Activated CD4-positive, alpha-beta T cell treated with anti-CD3 and anti-CD28 coated beads, Interleukin-2, amount 10 ng/mL, durations not matched to agents 24 days and 14 days (primary cell): ENCODE measurements around the gene TAP2. TPM values are rescaled to one million over a fixed set of nuclear protein-coding genes. Genes with fewer than 3 reads are reported as not detected.

ENCODE experiments used
- DNase-seq: peaks from one replicate; pipeline ENCODE4 v3.0.0; 2022
- H3K27ac Mint-ChIP-seq: one replicate; pipeline ENCODE4 v1.8.0; 2022; ENCODE audit warnings: mild to moderate bottlenecking, mixed read lengths
- H3K27me3 Mint-ChIP-seq: one replicate; pipeline ENCODE4 v1.8.0; 2022; ENCODE audit warnings: mixed read lengths
- H3K36me3 Mint-ChIP-seq: one replicate; pipeline ENCODE4 v1.8.0; 2022; ENCODE audit warnings: low read depth, mild to moderate bottlenecking, mixed read lengths
- H3K4me1 Mint-ChIP-seq: one replicate; pipeline ENCODE4 v1.8.0; 2021; ENCODE audit warnings: mixed read lengths
- H3K4me3 Mint-ChIP-seq: one replicate; pipeline ENCODE4 v1.8.0; 2022; ENCODE audit warnings: mild to moderate bottlenecking, moderate library complexity, mixed read lengths
- H3K9me3 Mint-ChIP-seq: one replicate; pipeline ENCODE4 v1.8.0; 2021; ENCODE audit warnings: mixed read lengths
- intact Hi-C: fragments of 100-400 bp; cut with micrococcal nuclease; formaldehyde crosslinking; loops from one replicate; pipeline ENCODE4 v1.15.1; 2023
- total RNA-seq: library from RNA; stranded (reverse); gene quantifications from 2 replicates; pipeline ENCODE4 v1.2.3, GENCODE V29; 2022

Gene TAP2
- total RNA-seq, 1 donor from 2014 or later: 163 TPM

GRCh38 chr6:32865724-32866443, 27.3 kb upstream of the TAP2 start:
- no peaks in the 10 kb centered on the region for H3K27me3 Mint-ChIP-seq
- intact Hi-C loops: loop anchor here (5.0 kb wide), 1 partner anchor 39 kb away; no protein-coding TSS in a partner anchor

GRCh38 chr6:32862725-32863124, 24.2 kb upstream of the TAP2 start:
- H3K4me1 Mint-ChIP-seq: peaks cover 39% of the 10 kb centered on the region
- intact Hi-C loops: no loop called here
- DNase-seq: no peak
- H3K36me3 Mint-ChIP-seq: peaks cover 50% of the 10 kb centered on the region
- H3K27me3 Mint-ChIP-seq: no peaks in the 10 kb centered on the region
- no peak overlapping the region for H3K27ac Mint-ChIP-seq
- no peak overlapping the region for H3K4me3 Mint-ChIP-seq
- no peaks in the 10 kb centered on the region for H3K9me3 Mint-ChIP-seq

More at GRCh38 chr6:32865724-32866443, 27.3 kb upstream of the TAP2 start:
- Mint-ChIP-seq H3K36me3 (peaks cover 27% of the 10 kb centered on the region), H3K27ac (peak overlapping the region; percentile 68), H3K4me3 (no peak overlapping the region), H3K4me1 (peaks cover 27% of the 10 kb centered on the region), H3K9me3 (no peaks in the 10 kb centered on the region)
- DNase-seq: peak; percentile 57

DNA sequence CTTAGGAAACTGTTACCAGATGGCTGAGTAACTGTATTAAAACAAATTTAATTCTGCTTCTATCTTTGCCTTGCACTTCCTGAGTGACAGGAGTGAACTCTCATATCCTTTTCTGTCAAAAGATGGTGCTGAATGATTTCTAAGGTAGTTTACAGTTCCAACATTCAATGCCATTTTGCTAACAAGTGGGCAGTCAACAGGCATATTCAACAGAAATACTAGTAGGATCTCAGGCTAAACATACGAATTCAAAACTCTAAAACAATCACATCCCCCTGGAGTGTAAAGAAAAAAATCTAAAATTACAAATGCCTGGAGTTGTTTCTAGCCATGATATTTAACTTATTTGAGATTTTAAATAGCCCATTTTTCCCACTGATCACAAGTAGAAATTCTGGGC, 22.1 kb upstream of the TAP2 start:
- Mint-ChIP-seq H3K4me3 (no peak overlapping the region), H3K36me3 (peaks cover 64% of the 10 kb centered on the region), H3K9me3 (no peaks in the 10 kb centered on the region), H3K4me1 (peaks cover 42% of the 10 kb centered on the region), H3K27me3 (no peaks in the 10 kb centered on the region), H3K27ac (peak overlapping the region; percentile 3)
- DNase-seq: no peak
- intact Hi-C loops: no loop called here

DNA sequence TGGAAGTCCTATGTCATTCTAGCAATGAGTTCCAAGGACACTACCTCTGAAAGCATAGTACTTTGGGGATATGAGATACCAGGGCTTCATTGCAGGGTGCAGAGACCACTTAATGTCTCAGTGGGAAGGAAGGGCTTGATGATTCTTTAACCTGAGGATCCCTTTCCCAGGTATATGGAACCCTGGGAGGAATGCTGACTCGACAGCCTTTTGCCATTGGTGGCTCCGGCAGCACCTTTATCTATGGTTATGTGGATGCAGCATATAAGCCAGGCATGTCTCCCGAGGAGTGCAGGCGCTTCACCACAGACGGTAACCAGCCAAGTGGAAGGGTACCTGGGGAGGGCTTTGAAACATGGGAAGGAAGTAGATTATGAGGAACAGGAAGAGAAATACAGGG, 19.7 kb upstream of the TAP2 start:
- intact Hi-C loops: loop anchor here (10.0 kb wide), 1 partner anchor 1193 kb away; the partner anchor contains the start of genes C6orf47, CSNK2B, GPANK1 and LY6G5B
- peak; percentile 49 for DNase-seq
- Mint-ChIP-seq H3K4me1 (peaks cover 41% of the 10 kb centered on the region), H3K27me3 (no peaks in the 10 kb centered on the region), H3K4me3 (peak overlapping the region; percentile 50), H3K9me3 (no peaks in the 10 kb centered on the region), H3K27ac (peak overlapping the region; percentile 69), H3K36me3 (peaks cover 65% of the 10 kb centered on the region)

GRCh38 chr6:32857156-32857891, 18.8 kb upstream of the TAP2 start:
- Mint-ChIP-seq H3K36me3 (peaks cover 69% of the 10 kb centered on the region), H3K27ac (peak overlapping the region; percentile 69), H3K27me3 (no peaks in the 10 kb centered on the region), H3K9me3 (no peaks in the 10 kb centered on the region), H3K4me3 (peak overlapping the region; percentile 50), H3K4me1 (peaks cover 41% of the 10 kb centered on the region)
- peak; percentile 52 for DNase-seq
- intact Hi-C loops: loop anchor here (10.0 kb wide), 1 partner anchor 1193 kb away; the partner anchor contains the start of genes C6orf47, CSNK2B, GPANK1 and LY6G5B

DNA sequence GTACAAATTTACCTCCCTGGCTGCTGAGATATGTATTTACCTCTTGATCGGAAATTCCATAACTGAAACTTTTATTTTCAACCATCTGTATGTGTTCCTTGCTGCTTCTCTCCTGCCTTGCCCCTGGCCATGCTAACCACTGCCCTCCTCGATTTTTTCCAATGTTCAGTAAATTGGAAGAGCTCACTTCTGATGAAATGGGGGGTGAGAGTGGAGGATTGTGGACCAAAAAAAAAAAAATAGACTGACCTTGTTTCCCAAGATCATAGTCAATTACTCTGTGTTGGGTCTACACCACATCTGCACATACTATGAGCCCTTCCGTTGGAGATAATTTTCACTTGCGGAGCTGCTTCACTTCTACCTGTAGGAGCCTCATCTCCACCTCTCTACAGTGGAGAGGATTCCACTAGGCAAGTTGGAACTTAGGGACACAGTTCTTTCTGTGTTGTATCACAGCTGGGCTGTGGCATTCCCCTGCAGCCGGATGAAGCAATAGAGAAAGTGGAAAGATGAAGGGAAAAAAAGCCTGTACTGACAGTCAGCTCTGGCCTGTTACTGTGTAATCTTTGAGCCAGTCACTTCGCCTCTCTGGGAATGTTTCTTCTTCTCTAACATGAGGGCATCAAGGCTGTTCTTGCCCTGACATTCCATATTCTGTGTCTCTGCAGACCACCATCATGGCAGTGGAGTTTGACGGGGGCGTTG, 17.1 kb upstream of the TAP2 start:
- peak; percentile 60 for DNase-seq
- peak overlapping the region; percentile 96 for H3K27ac Mint-ChIP-seq
- intact Hi-C loops: loop anchor here (10.0 kb wide), 1 partner anchor 1191 kb away; the partner anchor contains the start of genes C6orf47, CSNK2B, GPANK1 and LY6G5B
- H3K9me3 Mint-ChIP-seq: no peaks in the 10 kb centered on the region
- peaks cover 73% of the 10 kb centered on the region for H3K36me3 Mint-ChIP-seq
- H3K4me3 Mint-ChIP-seq: peak overlapping the region; percentile 97
- peaks cover 55% of the 10 kb centered on the region for H3K4me1 Mint-ChIP-seq
- no peaks in the 10 kb centered on the region for H3K27me3 Mint-ChIP-seq

- H3K9me3 Mint-ChIP-seq: no peaks in the 10 kb centered on the region
- H3K4me3 Mint-ChIP-seq: peak overlapping the region; percentile 97
- H3K27me3 Mint-ChIP-seq: no peaks in the 10 kb centered on the region
- H3K4me1 Mint-ChIP-seq: peaks cover 60% of the 10 kb centered on the region
- intact Hi-C loops: loop anchor here (1.0 to 10.0 kb wide), 4 partner anchors 14 to 1190 kb away; partner anchors contain the start of genes C6orf47, CSNK2B, GPANK1 and LY6G5B
- peak overlapping the region; percentile 96 for H3K27ac Mint-ChIP-seq
- peak; percentile 92 for DNase-seq
- H3K36me3 Mint-ChIP-seq: peaks cover 78% of the 10 kb centered on the region
Observed at GRCh38 chr6:32854376-32855178, 16.0 kb upstream of the TAP2 start.

DNA sequence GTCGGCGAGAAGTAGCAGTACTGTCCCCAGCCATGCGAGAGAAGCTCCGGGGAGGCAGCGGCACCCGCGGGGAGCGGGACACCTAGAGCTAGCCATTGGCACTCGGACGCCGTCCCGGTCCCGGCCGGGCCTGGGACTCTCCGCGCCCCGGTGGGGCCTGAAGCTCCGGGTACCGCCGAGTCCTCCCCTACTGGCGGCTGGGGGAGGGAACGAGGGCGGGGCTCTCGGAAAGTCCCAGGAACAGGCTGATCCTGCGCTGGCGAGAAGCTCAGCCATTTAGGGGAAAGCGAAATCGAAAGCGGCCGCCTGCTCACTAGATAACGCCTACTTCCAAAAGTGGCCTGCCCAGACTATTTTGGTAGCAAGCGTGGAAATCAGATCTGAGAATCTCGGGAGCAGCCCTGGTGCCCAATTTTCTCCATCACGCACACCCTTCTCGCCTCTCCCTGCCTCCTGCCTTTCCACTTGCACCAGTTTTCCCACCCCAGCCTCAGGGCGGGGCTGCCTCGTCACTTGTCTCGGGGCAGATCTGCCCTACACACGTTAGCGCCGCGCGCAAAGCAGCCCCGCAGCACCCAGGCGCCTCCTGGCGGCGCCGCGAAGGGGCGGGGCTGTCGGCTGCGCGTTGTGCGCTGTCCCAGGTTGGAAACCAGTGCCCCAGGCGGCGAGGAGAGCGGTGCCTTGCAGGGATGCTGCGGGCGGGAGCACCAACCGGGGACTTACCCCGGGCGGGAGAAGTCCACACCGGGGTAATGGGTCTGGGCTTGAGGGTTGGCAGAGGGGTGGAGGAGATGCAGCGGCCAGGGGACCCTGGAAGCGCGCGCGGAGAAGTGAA, 15.2 kb upstream of the TAP2 start, which contains the start of the genes PSMB9 and TAP1:
Gene PSMB9 (plus strand): TSS at position 652 of the 835 bp plus-strand sequence. CDS start 38 bp downstream, at position 690.
Gene TAP1 (minus strand): TSS at position 164 of the 835 bp plus-strand sequence. CDS start 68 bp downstream, at position 96.
- DNase-seq: peak; percentile 98
- H3K27me3 Mint-ChIP-seq: no peaks in the 10 kb centered on the region
- H3K4me3 Mint-ChIP-seq: peak within 1 kb of the TSS; percentile 97
- peak within 1 kb of the TSS; percentile 96 for H3K27ac Mint-ChIP-seq
- peaks cover 59% of the 10 kb centered on the region for H3K4me1 Mint-ChIP-seq
- no peaks in the 10 kb centered on the region for H3K9me3 Mint-ChIP-seq
- intact Hi-C loops: loop anchor here (1.0 to 10.0 kb wide), 5 partner anchors 9 to 1189 kb away; partner anchors contain the start of genes C6orf47, CSNK2B, GPANK1 and LY6G5B
- peaks cover 76% of the 10 kb centered on the region for H3K36me3 Mint-ChIP-seq

DNA sequence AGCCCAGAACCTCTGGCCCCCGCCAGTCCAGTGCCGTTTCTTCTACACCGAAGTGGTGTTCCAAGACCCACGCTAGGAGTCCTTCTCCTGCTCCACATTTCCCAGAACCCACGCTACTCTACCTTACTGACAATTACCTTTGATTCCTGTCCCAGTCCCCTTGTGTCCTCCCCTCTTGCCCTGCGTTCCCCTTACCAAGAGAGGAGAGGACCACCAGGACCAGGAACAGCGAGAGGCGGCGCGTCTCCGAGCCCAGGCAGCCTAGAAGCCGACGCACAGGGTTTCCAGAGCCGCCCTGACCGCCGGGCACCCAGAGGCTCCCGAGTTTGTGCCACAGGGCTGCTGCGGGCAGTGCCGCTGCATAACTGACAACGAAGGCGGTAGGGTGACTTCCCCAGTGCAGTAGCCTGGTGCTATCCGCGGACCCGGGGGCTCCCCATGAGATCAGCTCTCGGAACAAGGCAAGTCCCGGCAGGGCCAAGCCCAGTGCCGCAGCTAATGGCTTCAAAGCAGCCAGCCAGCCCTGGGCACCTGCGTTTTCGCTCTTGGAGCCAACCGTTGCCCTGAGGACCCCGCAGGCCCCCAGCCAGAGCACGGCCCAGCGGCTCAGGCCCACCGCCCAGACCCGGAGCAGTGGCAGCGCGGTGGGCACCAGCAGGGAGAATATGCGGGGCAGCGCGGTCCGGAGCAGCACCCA, 14.5 kb upstream of the TAP2 start:
- Mint-ChIP-seq H3K4me3 (peak overlapping the region; percentile 97), H3K4me1 (peaks cover 61% of the 10 kb centered on the region), H3K27ac (peak overlapping the region; percentile 91), H3K36me3 (peaks cover 76% of the 10 kb centered on the region), H3K9me3 (no peaks in the 10 kb centered on the region), H3K27me3 (no peaks in the 10 kb centered on the region)
- intact Hi-C loops: loop anchor here (1.0 to 10.0 kb wide), 3 partner anchors 9 to 1188 kb away; partner anchors contain the start of genes C6orf47, CSNK2B, GPANK1 and LY6G5B
- peak; percentile 85 for DNase-seq

GRCh38 chr6:32852018-32852843, 13.7 kb upstream of the TAP2 start:
- Mint-ChIP-seq H3K4me1 (peaks cover 61% of the 10 kb centered on the region), H3K9me3 (no peaks in the 10 kb centered on the region), H3K27me3 (no peaks in the 10 kb centered on the region), H3K27ac (peak overlapping the region; percentile 91), H3K36me3 (peaks cover 76% of the 10 kb centered on the region), H3K4me3 (peak overlapping the region; percentile 97)
- DNase-seq: peak; percentile 83
- intact Hi-C loops: loop anchor here (5.0 to 10.0 kb wide), 2 partner anchors 655 to 1187 kb away; partner anchors contain the start of genes C6orf47, CSNK2B, GPANK1 and LY6G5B

DNA sequence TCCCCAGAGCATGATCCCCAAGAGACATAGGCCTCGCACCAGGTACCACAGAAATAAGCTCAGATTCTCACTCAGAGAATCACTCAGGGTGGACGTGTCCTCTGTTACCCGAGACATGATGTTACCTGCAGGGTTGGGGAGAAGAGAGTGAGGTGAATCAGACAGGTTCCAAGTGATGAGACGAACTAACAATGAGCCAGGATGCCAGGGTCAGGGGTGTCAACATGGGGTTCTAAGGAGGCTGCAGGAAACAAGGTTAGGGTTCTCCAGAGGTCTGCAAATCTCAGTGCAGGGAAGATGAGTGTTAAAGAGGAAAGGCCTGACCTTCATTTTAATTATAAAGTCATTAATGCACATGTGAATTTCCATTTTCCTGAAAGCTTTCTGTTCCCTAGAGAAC, 12.5 kb upstream of the TAP2 start:
- peak; percentile 56 for DNase-seq
- peak overlapping the region; percentile 97 for H3K4me3 Mint-ChIP-seq
- no peaks in the 10 kb centered on the region for H3K9me3 Mint-ChIP-seq
- intact Hi-C loops: loop anchor here (5.0 to 10.0 kb wide), 2 partner anchors 654 to 1186 kb away; partner anchors contain the start of genes C6orf47, CSNK2B, GPANK1 and LY6G5B
- peak overlapping the region; percentile 83 for H3K27ac Mint-ChIP-seq
- H3K4me1 Mint-ChIP-seq: peaks cover 63% of the 10 kb centered on the region
- H3K27me3 Mint-ChIP-seq: no peaks in the 10 kb centered on the region
- H3K36me3 Mint-ChIP-seq: peaks cover 80% of the 10 kb centered on the region
